ENCODE measurements around the gene CTIF.

CTIF gene

GRCh38 chr18:48730010-48730409 is 191.2 kb downstream of the CTIF start:
- Histone ChIP-seq H3K36me3 (no peaks in the 10 kb centered on the region), H3K4me3 (ENCODE audit: low read depth, low read length) (no peak overlapping the region), H3K27me3 (no peaks in the 10 kb centered on the region), H3K4me1 (no peaks in the 10 kb centered on the region), H3K9me3 (no peaks in the 10 kb centered on the region)
- no peak for DNase-seq
- TF ChIP-seq CTCF (IDR thresholded peaks at IDR 0.05; ENCODE audit: low read depth, low read length), result no peak

- Histone ChIP-seq H3K36me3 (no peaks in the 10 kb centered on the region), H3K4me3 (ENCODE audit: low read depth, low read length) (no peak overlapping the region), H3K9me3 (no peaks in the 10 kb centered on the region), H3K27me3 (no peaks in the 10 kb centered on the region), H3K4me1 (no peaks in the 10 kb centered on the region)
- no peak for DNase-seq
- no peak for TF ChIP-seq CTCF (IDR thresholded peaks at IDR 0.05; ENCODE audit: low read depth, low read length)
These were observed 194.1 kb downstream of the CTIF start for GRCh38 chr18:48732767-48733424.

- no peak overlapping the region for H3K4me3 ChIP-seq (ENCODE audit: low read depth, low read length)
- H3K4me1 ChIP-seq, result no peaks in the 10 kb centered on the region
- no peak for TF ChIP-seq CTCF (IDR thresholded peaks at IDR 0.05; ENCODE audit: low read depth, low read length)
- no peaks in the 10 kb centered on the region for H3K27me3 ChIP-seq
- no peaks in the 10 kb centered on the region for H3K36me3 ChIP-seq
- DNase-seq, result no peak
- H3K9me3 ChIP-seq, result no peaks in the 10 kb centered on the region
These were observed 194.9 kb downstream of the CTIF start for GRCh38 chr18:48733643-48734253.

- Histone ChIP-seq H3K4me3 (ENCODE audit: low read depth, low read length) (no peak overlapping the region), H3K36me3 (no peaks in the 10 kb centered on the region), H3K4me1 (no peaks in the 10 kb centered on the region), H3K9me3 (no peaks in the 10 kb centered on the region), H3K27me3 (no peaks in the 10 kb centered on the region)
- no peak for TF ChIP-seq CTCF (IDR thresholded peaks at IDR 0.05; ENCODE audit: low read depth, low read length)
- DNase-seq, result no peak
These were observed 195.6 kb downstream of the CTIF start for GRCh38 chr18:48734460-48734859.

- no peaks in the 10 kb centered on the region for H3K9me3 ChIP-seq
- H3K4me1 ChIP-seq, result no peaks in the 10 kb centered on the region
- TF ChIP-seq CTCF (IDR thresholded peaks at IDR 0.05; ENCODE audit: low read depth, low read length), result no peak
- no peak overlapping the region for H3K4me3 ChIP-seq (ENCODE audit: low read depth, low read length)
- H3K27me3 ChIP-seq, result no peaks in the 10 kb centered on the region
- no peaks in the 10 kb centered on the region for H3K36me3 ChIP-seq
- no peak for DNase-seq
These were observed 196.3 kb downstream of the CTIF start for GRCh38 chr18:48735080-48735676.

- Histone ChIP-seq H3K4me1 (no peaks in the 10 kb centered on the region), H3K27me3 (no peaks in the 10 kb centered on the region), H3K36me3 (no peaks in the 10 kb centered on the region), H3K4me3 (ENCODE audit: low read depth, low read length) (no peak overlapping the region), H3K9me3 (no peaks in the 10 kb centered on the region)
- DNase-seq, result no peak
- TF ChIP-seq CTCF (IDR thresholded peaks at IDR 0.05; ENCODE audit: low read depth, low read length), result no peak
These were observed 196.9 kb downstream of the CTIF start for GRCh38 chr18:48735681-48736255.

Data from BE2C (cell line).